Vagina (tissue), 2 donors: Measurements from ENCODE around the gene NUP153.
"Not testable (repeated sequence)": the region's sequence is repeated elsewhere in the genome, so short reads cannot be mapped to it uniquely, and the experiment has no call there.

Experiments used
- CTCF ChIP-seq, 3 experiments: fragments of 450-650 bp in 2 of 3; fragments of 200-600 bp in 1 of 3; sonication (generic) in 1 of 3; IDR thresholded peaks; one replicate each; pipeline ENCODE4 v1.5.1; 2017 to 2019; ENCODE audit warnings: antibody characterized with exemption in 3 of 3, mild to moderate bottlenecking in 2 of 3, moderate library complexity in 2 of 3
- POLR2A ChIP-seq, 2 donors: fragments of 450-650 bp; IDR thresholded peaks; one replicate each; pipeline ENCODE4 v1.6.1; 2017; ENCODE audit warnings: antibody characterized with exemption in 2 of 2, mild to moderate bottlenecking in 2 of 2, moderate library complexity in 2 of 2

GRCh38 chr6:17744757-17745308, 38.1 kb upstream of the NUP153 start:
- not testable (repeated sequence) for TF ChIP-seq POLR2A, CTCF (IDR thresholded peaks at IDR 0.05)
